Body of pancreas (tissue), 4 donors: ENCODE measurements around the gene ORC4. TPM values are rescaled to one million over a fixed set of nuclear protein-coding genes. Genes with fewer than 3 reads are reported as not detected.

Experiments used
- ATAC-seq: fragments of 150-250 bp; one replicate; pipeline ENCODE4 v1.9.1; 2016
- DNase-seq, 4 donors: peaks; one replicate each; pipeline ENCODE4 v3.0.0-alpha.2; 2019
- H3K27ac ChIP-seq, 4 donors: fragments of 200-600 bp; sonication (generic); 1 replicate in 3 of 4; 2 replicates in 1 of 4; pipeline versions ENCODE4 v1.5.1 to v1.6.1; 2016 to 2019; ENCODE audit warnings: mild to moderate bottlenecking in 1 of 4, mixed read lengths in 1 of 4, moderate library complexity in 1 of 4
- H3K27me3 ChIP-seq, 2 donors: fragments of 200-600 bp; sonication (generic); one replicate each; pipeline ENCODE4 v1.6.0; 2016; ENCODE audit warnings: mild to moderate bottlenecking in 1 of 2
- H3K36me3 ChIP-seq, 2 donors: fragments of 200-600 bp; sonication (generic); replicated peaks in 1 of 2; 2 replicates each; pipeline ENCODE4 v1.5.1; 2016; ENCODE audit warnings: low read depth in 2 of 2; ENCODE audit not compliant: insufficient read depth in 1 of 2
- H3K4me1 ChIP-seq: fragments of 200-600 bp; sonication (generic); one replicate; pipeline ENCODE4 v1.6.0; 2016
- H3K4me3 ChIP-seq, 2 donors: fragments of 200-600 bp; sonication (generic); 1 replicate in 1 of 2; 2 replicates in 1 of 2; pipeline ENCODE4 v1.5.1; 2016 to 2019
- H3K9me3 ChIP-seq, 3 donors: fragments of 200-600 bp; sonication (generic); 1 replicate in 2 of 3; 2 replicates in 1 of 3; pipeline ENCODE4 v1.5.1; 2016
- POLR2A ChIP-seq, 3 donors: fragments of 450-650 bp; IDR thresholded peaks; one replicate each; pipeline ENCODE4 v1.6.1; 2016; ENCODE audit warnings: antibody characterized with exemption in 3 of 3, mild to moderate bottlenecking in 2 of 3
- WGBS, 2 donors: methylation state at CpG; one replicate each; pipeline ENCODE4 v1.1.5; 2017; 5-methylcytosine and 5-hydroxymethylcytosine counted together
- intact Hi-C: fragments of 100-400 bp; cut with DNase I; formaldehyde crosslinking; loops from one replicate; pipeline ENCODE4 v1.15.1; 2023
- total RNA-seq, 2 donors: library from RNA; depleted of rRNA; stranded (reverse); fragments of >200 nt; gene quantifications; one replicate each; pipeline ENCODE4 v1.1.0, GENCODE V29; 2016
- TF ChIP-seq, protein P1 (sequence below), 7 experiments: fragments of 450-650 bp in 4 of 7; fragments of 200-600 bp in 3 of 7; sonication (generic) in 3 of 7; IDR thresholded peaks; one replicate each; pipeline ENCODE4 v1.5.1; 2016 to 2019; ENCODE audit warnings: antibody characterized with exemption in 7 of 7

ORC4 gene
- total RNA-seq, 2 donors from 2014 or later: 10.9 to 20.0 TPM

DNA sequence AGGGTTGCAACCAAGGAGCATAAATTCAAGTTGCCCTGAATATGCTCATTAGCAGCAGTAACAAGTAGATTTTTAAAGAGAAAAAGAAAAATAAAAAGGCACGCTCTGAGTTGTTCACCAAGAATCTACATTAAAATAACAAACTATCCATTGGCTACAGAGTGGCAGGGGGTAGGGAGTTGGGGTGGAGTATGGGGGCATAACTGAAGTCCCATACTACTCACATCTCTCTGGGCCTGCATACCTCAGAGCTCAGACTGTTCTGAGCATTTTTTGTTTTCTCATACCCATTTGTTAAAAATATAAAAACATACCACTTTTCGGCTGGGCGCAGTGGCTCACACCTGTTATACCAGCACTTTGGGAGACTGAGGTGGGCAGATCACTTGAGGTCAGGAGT lies 31.4 kb downstream of the ORC4 start:
- intact Hi-C loops: no loop called here
- Histone ChIP-seq H3K4me3 (no peak overlapping the region), H3K4me1 (peaks cover 10% of the 10 kb centered on the region), H3K36me3 (no peaks in the 10 kb centered on the region), H3K9me3 (no peaks in the 10 kb centered on the region), H3K27me3 (no peaks in the 10 kb centered on the region), H3K27ac (no peak overlapping the region)
- WGBS, 2 donors: 89 to 93% methylated on average over 3 of the region's 3 CpGs
- ATAC-seq: no peak
- DNase-seq: no peak
- TF ChIP-seq, protein P1, sequence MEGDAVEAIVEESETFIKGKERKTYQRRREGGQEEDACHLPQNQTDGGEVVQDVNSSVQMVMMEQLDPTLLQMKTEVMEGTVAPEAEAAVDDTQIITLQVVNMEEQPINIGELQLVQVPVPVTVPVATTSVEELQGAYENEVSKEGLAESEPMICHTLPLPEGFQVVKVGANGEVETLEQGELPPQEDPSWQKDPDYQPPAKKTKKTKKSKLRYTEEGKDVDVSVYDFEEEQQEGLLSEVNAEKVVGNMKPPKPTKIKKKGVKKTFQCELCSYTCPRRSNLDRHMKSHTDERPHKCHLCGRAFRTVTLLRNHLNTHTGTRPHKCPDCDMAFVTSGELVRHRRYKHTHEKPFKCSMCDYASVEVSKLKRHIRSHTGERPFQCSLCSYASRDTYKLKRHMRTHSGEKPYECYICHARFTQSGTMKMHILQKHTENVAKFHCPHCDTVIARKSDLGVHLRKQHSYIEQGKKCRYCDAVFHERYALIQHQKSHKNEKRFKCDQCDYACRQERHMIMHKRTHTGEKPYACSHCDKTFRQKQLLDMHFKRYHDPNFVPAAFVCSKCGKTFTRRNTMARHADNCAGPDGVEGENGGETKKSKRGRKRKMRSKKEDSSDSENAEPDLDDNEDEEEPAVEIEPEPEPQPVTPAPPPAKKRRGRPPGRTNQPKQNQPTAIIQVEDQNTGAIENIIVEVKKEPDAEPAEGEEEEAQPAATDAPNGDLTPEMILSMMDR (IDR thresholded peaks at IDR 0.05): no peak
- no peak for TF ChIP-seq POLR2A (IDR thresholded peaks at IDR 0.05)

DNA sequence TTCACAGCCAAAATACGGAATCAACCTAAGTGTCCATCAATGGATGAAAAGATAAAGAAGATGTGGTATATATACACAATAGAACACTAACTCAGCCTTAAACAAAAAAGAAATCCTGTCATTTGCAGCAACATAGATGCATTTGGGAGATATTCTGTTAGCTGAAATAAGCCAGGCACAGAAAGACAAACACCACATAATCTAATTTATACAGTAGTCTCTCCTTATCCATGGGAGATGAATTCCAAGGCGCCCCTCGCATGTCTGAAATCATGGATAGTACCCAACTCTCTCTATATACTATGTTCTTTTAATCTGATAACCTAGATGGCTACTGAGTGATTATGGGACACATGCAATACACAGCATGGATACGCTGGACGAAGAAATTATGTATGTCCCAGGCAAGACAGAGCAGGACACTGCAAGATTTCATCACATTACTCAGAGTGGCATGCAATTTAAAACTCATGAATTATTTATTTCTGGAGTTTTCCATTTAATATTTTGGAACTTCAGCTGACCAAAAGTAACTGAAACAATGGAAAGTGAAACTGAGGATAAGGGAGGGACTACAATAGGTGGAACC lies 39.5 kb downstream of the ORC4 start:
- peaks cover 3% of the 10 kb centered on the region for H3K4me1 ChIP-seq
- no peaks in the 10 kb centered on the region for H3K9me3 ChIP-seq
- no peak overlapping the region for H3K27ac ChIP-seq
- H3K27me3 ChIP-seq: no peaks in the 10 kb centered on the region
- no peak overlapping the region for H3K4me3 ChIP-seq
- DNase-seq (no peak), ATAC-seq (no peak)
- intact Hi-C loops: no loop called here
- 89 to 91% methylated on average over 5 of the region's 5 CpGs for WGBS, 2 donors
- TF ChIP-seq, protein P1 (IDR thresholded peaks at IDR 0.05): no peak
- no peak for TF ChIP-seq POLR2A (IDR thresholded peaks at IDR 0.05)
- H3K36me3 ChIP-seq: no peaks in the 10 kb centered on the region

DNA sequence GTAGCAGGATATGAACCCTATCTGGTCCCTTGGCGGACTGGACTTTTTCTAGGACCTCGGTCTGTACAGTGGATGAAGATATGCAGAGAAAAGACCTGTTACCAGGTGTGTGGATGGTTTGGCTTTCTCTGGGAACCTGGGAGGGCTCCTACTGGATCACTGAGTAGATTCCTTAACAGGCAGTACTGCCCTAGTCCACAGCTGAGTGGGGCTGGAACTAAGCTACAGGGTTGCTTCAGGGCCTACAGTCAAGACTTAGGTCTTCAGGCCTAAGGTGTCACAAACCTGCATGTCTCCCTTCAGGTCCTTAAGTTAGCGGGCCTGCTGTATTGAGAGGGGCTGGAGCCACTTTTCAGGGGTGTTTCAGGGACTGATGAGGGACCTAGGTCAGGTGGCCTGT lies 42.9 kb downstream of the ORC4 start:
- 100% methylated on average over 2 to 3 of the region's 3 CpGs for WGBS, 2 donors
- Histone ChIP-seq H3K27me3 (no peaks in the 10 kb centered on the region), H3K4me1 (peaks cover 3% of the 10 kb centered on the region), H3K36me3 (no peaks in the 10 kb centered on the region), H3K27ac (no peak overlapping the region), H3K9me3 (no peaks in the 10 kb centered on the region), H3K4me3 (no peak overlapping the region)
- no peak for TF ChIP-seq POLR2A (IDR thresholded peaks at IDR 0.05)
- TF ChIP-seq, protein P1 (IDR thresholded peaks at IDR 0.05): no peak
- DNase-seq (no peak), ATAC-seq (no peak)
- intact Hi-C loops: no loop called here

DNA sequence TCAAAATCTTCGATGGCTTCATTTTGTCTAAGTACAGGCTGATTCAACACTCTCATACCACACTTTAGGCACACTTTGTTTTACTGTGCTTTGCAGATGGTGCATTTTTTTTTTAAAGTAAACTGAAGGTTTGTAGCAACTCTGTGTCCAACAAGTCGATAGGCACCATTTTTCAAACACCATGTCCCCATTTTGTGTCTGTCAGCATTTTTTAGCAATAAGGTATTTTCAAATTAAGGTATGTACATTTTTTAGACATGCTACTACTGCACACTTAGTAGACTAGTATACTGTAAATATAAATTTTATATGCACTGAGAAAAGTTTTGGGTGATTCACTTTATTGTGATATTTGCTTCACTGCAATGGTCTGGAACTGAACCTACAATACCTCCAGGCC lies 44.4 kb downstream of the ORC4 start:
- ATAC-seq (no peak), DNase-seq (no peak)
- Histone ChIP-seq H3K27me3 (no peaks in the 10 kb centered on the region), H3K4me1 (peaks cover 3% of the 10 kb centered on the region), H3K4me3 (no peak overlapping the region), H3K9me3 (no peaks in the 10 kb centered on the region), H3K36me3 (no peaks in the 10 kb centered on the region), H3K27ac (no peak overlapping the region)
- WGBS, 2 donors: 83 to 87% methylated on average over 2 of the region's 2 CpGs
- intact Hi-C loops: no loop called here
- TF ChIP-seq, protein P1 (IDR thresholded peaks at IDR 0.05): no peak
- no peak for TF ChIP-seq POLR2A (IDR thresholded peaks at IDR 0.05)

DNA sequence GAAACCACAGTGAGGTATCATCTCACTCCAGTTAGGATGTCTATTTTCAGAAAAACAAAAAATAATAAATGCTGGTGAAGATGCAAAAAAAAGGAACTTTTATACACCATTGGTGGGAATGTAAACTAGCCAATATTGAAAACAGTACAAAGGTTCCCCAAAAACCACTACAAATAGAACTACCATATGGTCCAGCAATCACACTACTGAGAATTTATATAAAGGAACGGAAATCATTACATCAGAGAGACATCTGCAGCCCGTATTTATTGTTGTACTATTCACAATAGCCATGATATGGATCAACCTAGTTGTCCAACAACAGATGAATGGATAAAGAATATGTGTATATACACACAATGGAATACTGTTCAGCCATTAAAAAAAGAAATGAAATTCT lies 52.0 kb downstream of the ORC4 start:
- intact Hi-C loops: no loop called here
- DNase-seq: no peak
- 90 to 94% methylated on average over 2 of the region's 2 CpGs for WGBS, 2 donors
- Histone ChIP-seq H3K4me1 (no peaks in the 10 kb centered on the region), H3K4me3 (no peak overlapping the region), H3K9me3 (no peaks in the 10 kb centered on the region), H3K27me3 (no peaks in the 10 kb centered on the region), H3K27ac (no peak overlapping the region), H3K36me3 (no peaks in the 10 kb centered on the region)
- ATAC-seq: no peak
- TF ChIP-seq, protein P1 (IDR thresholded peaks at IDR 0.05): no peak
- no peak for TF ChIP-seq POLR2A (IDR thresholded peaks at IDR 0.05)
